Ishikawa (cell line): ENCODE data around the gene KCNB1.

ENCODE experiments used
- CEBPB ChIP-seq: IDR thresholded peaks from 2 replicates; pipeline ENCODE4 v1.6.1; 2012
- CREB1 ChIP-seq: IDR thresholded peaks from 2 replicates; pipeline ENCODE4 v1.6.1; 2012; ENCODE audit warnings: low read depth
- EGR1 ChIP-seq: IDR thresholded peaks from 2 replicates; pipeline ENCODE4 v1.6.1; 2012
- EP300 ChIP-seq: IDR thresholded peaks from 2 replicates; pipeline ENCODE4 v1.6.1; 2012; ENCODE audit warnings: borderline replicate concordance
- FOXM1 ChIP-seq: IDR thresholded peaks from 2 replicates; pipeline ENCODE4 v1.6.1; 2012; ENCODE audit warnings: low read depth, borderline replicate concordance
- MAX ChIP-seq: IDR thresholded peaks from 2 replicates; pipeline ENCODE4 v1.6.1; 2012
- NFIC ChIP-seq: IDR thresholded peaks from 2 replicates; pipeline ENCODE4 v1.6.1; 2012
- RAD21 ChIP-seq: IDR thresholded peaks from 2 replicates; pipeline ENCODE4 v1.6.1; 2012; ENCODE audit warnings: low read depth
- REST ChIP-seq: IDR thresholded peaks from 2 replicates; pipeline ENCODE4 v1.6.1; 2012; ENCODE audit warnings: low read depth, mild to moderate bottlenecking
- TAF1 ChIP-seq: IDR thresholded peaks from 2 replicates; pipeline ENCODE4 v1.6.1; 2012; ENCODE audit warnings: low read depth, mild to moderate bottlenecking
- TCF12 ChIP-seq: IDR thresholded peaks from 2 replicates; pipeline ENCODE4 v1.6.1; 2012; ENCODE audit warnings: low read depth
- TEAD4 ChIP-seq: IDR thresholded peaks from 2 replicates; pipeline ENCODE4 v1.6.1; 2012
- USF1 ChIP-seq: IDR thresholded peaks from 2 replicates; pipeline ENCODE4 v1.6.1; 2012
- YY1 ChIP-seq: IDR thresholded peaks from 2 replicates; pipeline ENCODE4 v1.6.1; 2012; ENCODE audit warnings: low read depth
- ZBTB7A ChIP-seq: IDR thresholded peaks from 2 replicates; pipeline ENCODE4 v1.6.1; 2012; ENCODE audit warnings: low read depth

KCNB1 gene

GRCh38 chr20:49466114-49466912 is 16.2 kb downstream of the KCNB1 start:
- TF ChIP-seq TEAD4: no peak
- TF ChIP-seq USF1: peak; percentile 55

- TF ChIP-seq EGR1: no peak
- no peak for TF ChIP-seq ZBTB7A
- TF ChIP-seq MAX: no peak
- TF ChIP-seq TEAD4: no peak
- no peak for TF ChIP-seq CEBPB
- TF ChIP-seq FOXM1: no peak
- TF ChIP-seq REST: no peak
- no peak for TF ChIP-seq EP300
- TF ChIP-seq RAD21: no peak
Measured at GRCh38 chr20:49464556-49464955, 17.9 kb downstream of the KCNB1 start.

- TF ChIP-seq MAX (no peak), TEAD4 (no peak), CEBPB (no peak), ZBTB7A (no peak), USF1 (no peak), EP300 (no peak), FOXM1 (no peak), YY1 (no peak), TCF12 (no peak), RAD21 (no peak), TAF1 (no peak), REST (no peak), EGR1 (no peak), CREB1 (no peak), NFIC (no peak)
Measured at GRCh38 chr20:49462626-49463025, 19.8 kb downstream of the KCNB1 start.

GRCh38 chr20:49461894-49462620 is 20.4 kb downstream of the KCNB1 start:
- TF ChIP-seq TEAD4: no peak
- no peak for TF ChIP-seq FOXM1
- TF ChIP-seq EP300: no peak
- TF ChIP-seq NFIC: no peak
- TF ChIP-seq USF1: no peak
- TF ChIP-seq EGR1: no peak
- TF ChIP-seq RAD21: no peak
- TF ChIP-seq REST: no peak
- TF ChIP-seq MAX: no peak
- no peak for TF ChIP-seq CEBPB
- TF ChIP-seq CREB1: no peak
- no peak for TF ChIP-seq TCF12
- no peak for TF ChIP-seq ZBTB7A
- TF ChIP-seq YY1: no peak
- no peak for TF ChIP-seq TAF1
